Stimulated activated CD8-positive, alpha-beta memory T cell treated with anti-CD3 and anti-CD28 coated beads, Interleukin-15, amount 100 ng/mL, for 4 hours (primary cell): ENCODE results near the gene IL3RA.
"Not testable (repeated sequence)": the region's sequence is repeated elsewhere in the genome, so short reads cannot be mapped to it uniquely, and the experiment has no call there.

Experiments
- DNase-seq, 2 donors: peaks; one replicate each; pipeline ENCODE4 v3.0.0-alpha.2; 2020; ENCODE audit warnings: low read depth in 2 of 2

Gene IL3RA

DNA sequence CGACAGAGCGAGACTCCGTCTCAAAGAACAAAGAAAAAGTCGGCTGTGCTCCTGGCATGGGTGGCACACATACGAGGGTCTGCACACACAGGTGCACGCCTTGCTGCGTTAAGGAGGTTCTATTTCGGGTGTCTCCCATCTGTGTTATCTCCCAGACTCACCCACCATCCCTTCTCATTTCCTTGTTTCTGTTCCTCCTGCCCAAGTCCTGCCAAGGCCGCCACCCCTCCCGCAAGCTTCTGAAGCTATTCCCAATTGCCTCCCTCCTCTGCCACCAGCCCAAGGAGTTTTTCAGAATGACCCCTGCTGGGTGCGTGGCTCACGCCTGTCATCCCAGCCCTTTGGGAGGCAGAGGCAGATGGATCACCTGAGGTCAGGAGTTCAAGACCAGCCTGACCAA lies 6.0 kb upstream of the IL3RA start:
- no peak for DNase-seq

GRCh38 chrX:1332433-1332832 lies 4.2 kb upstream of the IL3RA start:
- DNase-seq: not testable (repeated sequence)

GRCh38 chrX:1334854-1335253 lies 1.7 kb upstream of the IL3RA start:
- no peak for DNase-seq

DNA sequence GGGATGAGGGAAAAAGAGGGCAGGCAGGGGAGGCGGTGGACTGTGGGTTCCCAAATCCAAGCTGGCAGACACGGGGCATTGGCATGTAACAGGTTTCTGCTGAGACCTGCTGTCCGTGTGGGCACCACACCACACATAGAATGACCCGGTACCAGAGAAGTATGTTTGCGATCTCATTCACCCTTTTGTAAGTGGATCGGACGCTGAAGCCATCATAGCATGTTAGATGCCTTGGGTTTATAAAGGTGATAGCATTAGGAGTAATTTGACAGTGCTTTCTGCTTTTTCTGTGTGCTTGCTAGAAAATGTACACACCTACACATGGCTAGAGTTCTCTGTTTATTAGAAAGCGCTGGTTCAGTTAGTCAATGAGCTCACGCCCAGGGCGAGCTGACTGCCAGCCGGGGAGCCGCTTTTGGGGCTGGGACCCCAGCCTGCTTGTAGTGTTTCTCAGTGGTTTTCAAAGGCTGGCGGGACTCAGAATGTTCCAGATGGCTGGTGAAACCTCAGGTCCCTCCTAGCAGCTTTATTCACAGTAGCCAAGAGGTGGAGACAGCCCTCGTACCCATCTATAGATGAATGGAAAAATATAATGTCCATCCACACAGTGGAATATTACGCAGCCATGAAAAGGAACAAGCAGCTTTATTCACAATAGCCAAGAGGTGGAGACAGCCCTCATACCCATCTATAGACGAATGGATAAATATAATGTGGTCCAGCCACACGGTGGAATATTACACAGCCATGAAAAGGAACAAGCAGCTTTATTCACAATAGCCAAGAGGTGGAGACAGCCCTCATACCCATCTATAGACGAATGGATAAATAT lies 579 bp downstream of the IL3RA start:
- DNase-seq: no peak

GRCh38 chrX:1341545-1342184 lies 5.1 kb downstream of the IL3RA start:
- no peak for DNase-seq

DNA sequence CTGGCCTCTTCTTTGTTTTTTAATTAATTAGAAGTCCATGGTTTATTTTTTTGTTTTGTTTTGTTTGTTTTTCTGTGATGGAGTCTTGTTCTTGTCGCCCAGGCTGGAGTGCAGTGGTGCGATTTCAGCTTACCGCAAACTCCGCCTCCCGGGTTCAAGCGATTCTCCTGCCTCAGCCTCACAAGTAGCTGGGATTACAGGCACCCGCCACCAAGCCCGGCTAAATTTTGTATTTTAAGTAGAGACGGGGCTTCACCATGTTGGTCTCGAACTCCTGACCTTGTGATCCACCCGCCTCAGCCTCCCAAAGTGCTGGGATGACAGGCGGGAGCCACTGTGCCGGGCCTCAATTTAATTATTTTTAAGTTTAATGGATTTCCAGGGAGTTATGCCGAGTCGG lies 13.0 kb downstream of the IL3RA start:
- DNase-seq: not testable (repeated sequence)

- no peak for DNase-seq
These were observed 15.6 kb downstream of the IL3RA start for GRCh38 chrX:1351981-1352714.

GRCh38 chrX:1354036-1355019 lies 17.7 kb downstream of the IL3RA start:
- no peak for DNase-seq

DNA sequence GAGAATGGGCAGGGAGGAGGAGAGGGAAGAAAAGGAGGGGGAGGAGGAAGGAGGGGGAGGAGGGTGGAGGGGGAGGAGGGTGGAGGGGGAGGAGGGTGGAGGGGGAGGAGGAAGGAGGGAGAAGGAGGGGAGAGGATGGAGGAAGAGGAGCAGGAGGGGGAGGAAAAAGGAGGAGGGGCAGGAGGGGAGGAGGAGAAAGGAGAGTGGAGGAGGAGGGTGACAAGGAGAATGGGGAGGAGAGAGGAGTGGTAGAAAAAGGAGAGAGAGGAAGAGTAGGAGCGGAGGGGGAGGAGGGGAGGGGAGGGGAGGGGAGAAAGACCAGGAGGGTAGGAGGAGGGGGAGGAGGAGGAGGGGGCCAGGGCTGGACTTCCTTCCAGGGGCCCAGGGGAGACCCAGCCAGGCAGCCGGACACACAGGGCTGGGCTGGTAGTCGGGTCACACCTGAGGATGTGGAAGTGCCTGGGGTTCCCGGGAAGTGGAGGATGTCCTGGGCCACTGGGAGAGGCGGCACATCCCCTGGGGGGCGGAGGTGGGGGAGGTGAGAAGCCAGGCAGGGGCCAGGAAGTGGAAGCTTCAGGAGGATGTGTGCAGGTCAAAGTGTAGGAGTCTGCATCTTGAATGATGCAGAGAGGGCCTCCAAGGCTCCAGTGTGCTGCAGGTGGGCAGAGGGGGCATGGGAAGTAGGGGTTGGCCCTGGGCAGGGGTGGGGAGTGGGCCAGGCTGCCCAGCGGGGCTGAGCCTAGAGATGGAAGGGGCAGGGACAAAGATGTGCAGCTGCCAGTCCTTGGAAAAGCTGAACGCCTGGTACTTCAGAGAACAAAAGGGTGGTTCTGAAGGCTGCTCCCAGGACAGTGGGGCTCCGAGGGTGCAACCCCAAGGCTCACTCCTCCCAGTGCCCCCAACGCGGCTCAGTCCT lies 18.8 kb downstream of the IL3RA start:
- DNase-seq: no peak

- DNase-seq: no peak
These were observed 21.4 kb downstream of the IL3RA start for GRCh38 chrX:1357993-1358392.

GRCh38 chrX:1358793-1359476 lies 22.4 kb downstream of the IL3RA start:
- DNase-seq: no peak

GRCh38 chrX:1359477-1359873 lies 22.9 kb downstream of the IL3RA start:
- no peak for DNase-seq

GRCh38 chrX:1360171-1360570 lies 23.6 kb downstream of the IL3RA start:
- DNase-seq: no peak

GRCh38 chrX:1361275-1361674 lies 24.7 kb downstream of the IL3RA start:
- DNase-seq: no peak

- DNase-seq: no peak
These were observed 25.3 kb downstream of the IL3RA start for GRCh38 chrX:1361910-1362309.

DNA sequence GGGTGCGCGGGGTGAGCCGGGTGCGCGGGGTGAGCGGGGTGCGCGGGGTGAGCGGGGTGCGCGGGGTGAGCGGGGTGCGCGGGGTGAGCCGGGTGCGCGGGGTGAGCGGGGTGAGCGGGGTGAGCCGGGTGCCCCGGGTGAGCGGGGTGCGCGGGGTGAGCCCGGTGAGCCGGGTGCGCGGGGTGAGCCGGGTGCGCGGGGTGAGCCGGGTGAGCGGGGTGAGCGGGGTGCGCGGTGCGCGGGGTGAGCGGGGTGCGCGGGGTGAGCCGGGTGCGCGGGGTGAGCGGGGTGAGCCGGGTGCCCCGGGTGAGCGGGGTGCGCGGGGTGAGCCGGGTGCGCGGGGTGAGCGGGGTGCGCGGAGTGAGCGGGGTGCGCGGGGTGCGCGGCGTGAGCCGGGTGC lies 29.8 kb downstream of the IL3RA start:
- DNase-seq: not testable (repeated sequence)

DNA sequence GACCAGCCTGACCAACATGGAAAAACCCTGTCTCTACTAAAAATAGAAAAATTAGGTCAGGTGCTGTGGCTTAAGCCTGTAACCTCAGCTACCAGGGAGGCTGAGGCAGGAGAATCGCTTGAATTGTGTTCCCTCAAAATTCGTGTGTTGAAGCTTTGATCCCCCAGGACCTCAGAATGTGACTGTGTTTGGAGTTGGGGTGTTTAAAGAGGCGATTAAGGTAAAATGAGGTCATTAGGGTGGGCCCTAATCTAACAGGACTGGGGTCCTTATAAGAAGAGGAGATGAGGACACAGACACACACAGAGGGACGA lies 31.8 kb downstream of the IL3RA start:
- no peak for DNase-seq

DNA sequence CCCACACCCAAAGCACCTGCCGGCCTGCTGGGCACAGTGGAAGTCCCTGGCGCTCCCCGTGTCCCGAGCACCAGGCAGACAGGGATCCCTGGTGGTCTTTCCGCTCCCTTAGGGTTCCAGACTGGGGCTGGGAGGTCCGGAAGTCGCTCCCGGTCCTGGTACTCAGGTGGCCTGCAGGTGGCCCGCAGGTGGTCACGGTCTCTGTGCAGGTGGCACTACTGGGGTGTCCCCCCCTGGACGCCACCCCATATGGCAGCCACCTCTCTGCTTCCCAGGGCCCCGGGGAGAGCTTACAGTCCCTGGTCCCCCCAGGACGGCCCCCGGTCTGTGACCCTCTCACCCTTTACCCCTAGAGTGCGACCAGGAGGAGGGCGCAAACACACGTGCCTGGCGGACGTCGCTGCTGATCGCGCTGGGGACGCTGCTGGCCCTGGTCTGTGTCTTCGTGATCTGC lies 41.7 kb downstream of the IL3RA start:
- DNase-seq: no peak

- DNase-seq: no peak
These were observed 44.2 kb downstream of the IL3RA start for GRCh38 chrX:1380672-1381233.
